Activated CD4-positive, CD25-positive, alpha-beta regulatory T cell treated with anti-CD3 and anti-CD28 coated beads, Interleukin-2, amount 50 U/mL, for 72 hours (primary cell): ENCODE data around the gene TTC21A.
"Not testable (repeated sequence)": the region's sequence is repeated elsewhere in the genome, so short reads cannot be mapped to it uniquely, and the experiment has no call there.

ENCODE experiments used
- DNase-seq: peaks from one replicate; pipeline ENCODE4 v3.0.0; 2021

Gene TTC21A

GRCh38 chr3:39107388-39108199 lies at the start of gene TTC21A, which contains the start of gene GORASP1:
Gene TTC21A, plus strand, starts transcription at chr3:39107680. Its CDS starts 158 bp downstream, at chr3:39107838.
Gene GORASP1, minus strand, starts transcription at chr3:39107627. Its CDS starts 86 bp downstream, at chr3:39107541.
- peak; percentile 61 for DNase-seq

- DNase-seq, result not testable (repeated sequence)
Observed at GRCh38 chr3:39061228-39061627, 46.3 kb upstream of the TTC21A start.

- DNase-seq, result no peak
Observed at GRCh38 chr3:39062180-39062579, 45.3 kb upstream of the TTC21A start.

GRCh38 chr3:39063143-39063542 lies 44.3 kb upstream of the TTC21A start:
- DNase-seq, result no peak

- DNase-seq, result no peak
Observed at GRCh38 chr3:39064646-39065045, 42.8 kb upstream of the TTC21A start.

GRCh38 chr3:39065197-39065596 lies 42.3 kb upstream of the TTC21A start:
- DNase-seq, result no peak

- DNase-seq, result no peak
Observed at GRCh38 chr3:39067286-39067685, 40.2 kb upstream of the TTC21A start.

- DNase-seq, result no peak
Observed at GRCh38 chr3:39068556-39068955, 38.9 kb upstream of the TTC21A start.

- no peak for DNase-seq
Observed at GRCh38 chr3:39075910-39076309, 31.6 kb upstream of the TTC21A start.

GRCh38 chr3:39079530-39079929 lies 27.9 kb upstream of the TTC21A start:
- DNase-seq, result no peak

- DNase-seq, result no peak
Observed at GRCh38 chr3:39080026-39080425, 27.5 kb upstream of the TTC21A start.

- no peak for DNase-seq
Observed at GRCh38 chr3:39082666-39083313, 24.7 kb upstream of the TTC21A start.

- no peak for DNase-seq
Observed at GRCh38 chr3:39086144-39086543, 21.3 kb upstream of the TTC21A start.

- no peak for DNase-seq
Observed at GRCh38 chr3:39088456-39088855, 19.0 kb upstream of the TTC21A start.

- no peak for DNase-seq
Observed at GRCh38 chr3:39088889-39089288, 18.6 kb upstream of the TTC21A start.

GRCh38 chr3:39090922-39091321 lies 16.6 kb upstream of the TTC21A start:
- DNase-seq, result no peak

GRCh38 chr3:39094851-39095677 lies 12.4 kb upstream of the TTC21A start:
- no peak for DNase-seq

- DNase-seq, result no peak
Observed at GRCh38 chr3:39095778-39096177, 11.7 kb upstream of the TTC21A start.

GRCh38 chr3:39096775-39097174 lies 10.7 kb upstream of the TTC21A start:
- DNase-seq, result no peak

GRCh38 chr3:39097716-39098472 lies 9.6 kb upstream of the TTC21A start:
- no peak for DNase-seq

GRCh38 chr3:39098473-39099000 lies 8.9 kb upstream of the TTC21A start:
- DNase-seq, result no peak

GRCh38 chr3:39099242-39099641 lies 8.2 kb upstream of the TTC21A start:
- no peak for DNase-seq
